ENCODE measurements around the gene PPFIBP2. TPM values are rescaled to one million over a fixed set of nuclear protein-coding genes. Genes with fewer than 3 reads are reported as not detected.

PPFIBP2 gene
- total RNA-seq, 5 donors from 2014 or later (not counting 1 experiment from before 2014, with no cell fraction given) = 12.5 to 46.6 (median 35.2) TPM

DNA sequence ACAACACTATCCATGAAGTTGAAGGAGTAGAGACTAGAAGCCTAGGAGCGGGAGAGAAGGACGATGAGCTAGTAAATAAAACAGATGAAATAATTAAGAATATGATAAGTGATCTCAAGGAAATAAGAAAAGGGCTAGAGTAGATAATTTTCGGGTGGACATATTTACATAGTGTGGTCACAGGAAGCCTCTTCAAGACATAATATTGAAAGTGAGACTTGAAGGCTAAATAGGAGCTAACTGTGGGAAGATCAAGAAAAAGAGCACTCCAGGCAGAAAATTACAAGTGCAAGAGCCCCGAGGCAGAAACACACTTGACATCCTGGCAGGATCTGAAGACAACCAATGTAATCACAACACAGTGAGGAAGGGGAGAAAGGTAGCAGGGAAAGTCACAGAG, 11.9 kb upstream of the PPFIBP2 start:
- Mint-ChIP-seq H3K4me1 (no peaks in the 10 kb centered on the region), H3K4me3 (no peak overlapping the region), H3K36me3 (no peaks in the 10 kb centered on the region), H3K27ac (no peak overlapping the region), H3K27me3 (no peaks in the 10 kb centered on the region), H3K9me3 (no peaks in the 10 kb centered on the region)
- no peak for DNase-seq
- Histone ChIP-seq H3K27ac (ENCODE audit: low read length) (no peak overlapping the region), H3K36me3 (ENCODE audit: control insufficient read depth in 2 of 2, extremely low read depth in 1 of 2, insufficient read depth in 1 of 2, low read length in 1 of 2) (no peaks in the 10 kb centered on the region), H3K4me1 (ENCODE audit: control insufficient read depth in 1 of 2, extremely low read depth in 1 of 2, insufficient read depth in 2 of 2, low read length in 2 of 2) (no peaks in the 10 kb centered on the region), H3K4me3 (ENCODE audit: control insufficient read depth in 1 of 2, extremely low read depth in 1 of 2, low read length in 1 of 2) (no peak overlapping the region), H3K27me3 (replicated peaks in 1 of 2; ENCODE audit: control insufficient read depth in 2 of 2, extremely low read depth in 1 of 2, insufficient read depth in 2 of 2, low read length in 1 of 2) (peaks cover 0 to 12% of the 10 kb centered on the region in 2 experiments), H3K9me3 (no peaks in the 10 kb centered on the region)
- ATAC-seq (replicated peaks in 1 of 4) = no peak
- POLR2A ChIA-PET = no interaction called here
- CTCF ChIA-PET = no interaction called here
- 83% methylated on average over 1 of the region's 4 CpGs for WGBS (ENCODE audit: insufficient coverage)

DNA sequence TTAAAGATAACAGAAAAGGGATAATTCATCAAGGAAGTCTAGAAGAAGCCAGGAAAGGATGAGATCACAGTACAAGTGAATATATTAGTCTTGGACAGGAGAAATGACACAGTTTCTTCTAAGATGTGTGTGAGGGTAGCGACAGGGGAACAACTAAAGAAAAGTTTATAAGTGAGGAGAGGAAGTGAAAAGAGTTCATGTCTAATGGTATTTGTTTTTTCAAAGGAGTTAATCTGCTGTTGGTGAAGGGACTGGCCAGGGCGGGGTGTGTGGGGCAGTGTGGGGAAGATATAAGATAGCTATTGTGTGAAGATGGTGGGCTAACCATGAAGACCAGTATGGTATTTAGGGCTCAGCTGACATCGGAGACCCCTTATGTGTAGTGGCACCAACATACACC, 7.6 kb upstream of the PPFIBP2 start:
- Histone ChIP-seq H3K4me1 (ENCODE audit: control insufficient read depth in 1 of 2, extremely low read depth in 1 of 2, insufficient read depth in 2 of 2, low read length in 2 of 2) (peaks cover 2 to 3% of the 10 kb centered on the region in 2 experiments), H3K36me3 (ENCODE audit: control insufficient read depth in 2 of 2, extremely low read depth in 1 of 2, insufficient read depth in 1 of 2, low read length in 1 of 2) (no peaks in the 10 kb centered on the region), H3K9me3 (no peaks in the 10 kb centered on the region), H3K4me3 (ENCODE audit: control insufficient read depth in 1 of 2, extremely low read depth in 1 of 2, low read length in 1 of 2) (no peak overlapping the region), H3K27ac (ENCODE audit: low read length) (no peak overlapping the region), H3K27me3 (replicated peaks in 1 of 2; ENCODE audit: control insufficient read depth in 2 of 2, extremely low read depth in 1 of 2, insufficient read depth in 2 of 2, low read length in 1 of 2) (peaks cover 0 to 2% of the 10 kb centered on the region in 2 experiments)
- ATAC-seq (replicated peaks in 1 of 4) (no peak), DNase-seq (no peak)
- POLR2A ChIA-PET = no interaction called here
- Mint-ChIP-seq H3K27me3 (no peaks in the 10 kb centered on the region), H3K36me3 (no peaks in the 10 kb centered on the region), H3K27ac (no peak overlapping the region), H3K4me3 (no peak overlapping the region), H3K9me3 (no peaks in the 10 kb centered on the region), H3K4me1 (peaks cover 2% of the 10 kb centered on the region in 3 donors)
- 83% methylated on average over 1 of the region's 3 CpGs for WGBS (ENCODE audit: insufficient coverage)
- CTCF ChIA-PET = no interaction called here

DNA sequence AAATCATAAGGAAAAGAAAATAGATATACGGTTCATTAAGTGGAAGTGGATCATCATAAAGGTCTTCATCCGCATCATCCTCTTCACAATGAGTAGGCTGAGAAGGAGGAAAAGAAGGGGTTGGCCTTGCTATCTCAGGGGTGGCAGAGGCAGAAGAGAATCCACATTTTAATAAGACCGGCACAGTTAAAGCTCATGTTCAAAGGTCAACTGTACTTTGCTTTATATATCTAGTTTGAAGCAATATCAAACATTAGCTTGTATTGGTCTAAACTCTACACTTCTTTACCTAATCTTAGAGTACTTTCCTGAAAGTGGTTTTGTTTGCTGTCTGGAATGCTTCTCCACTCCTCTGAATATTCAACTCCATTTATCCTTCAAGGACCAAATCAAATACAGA, 5.7 kb upstream of the PPFIBP2 start:
- POLR2A ChIA-PET = no interaction called here
- CTCF ChIA-PET = interaction anchor here in 1 of 2 donors (0.6 kb wide), 1 partner anchor 119 kb away, joined by 3 read pairs; no protein-coding TSS in a partner anchor
- no peaks in the 10 kb centered on the region for H3K36me3 Mint-ChIP-seq
- H3K4me3 Mint-ChIP-seq = no peak overlapping the region
- H3K27me3 ChIP-seq (replicated peaks in 1 of 2; ENCODE audit: control insufficient read depth in 2 of 2, extremely low read depth in 1 of 2, insufficient read depth in 2 of 2, low read length in 1 of 2) = no peaks in the 10 kb centered on the region
- peaks cover 9 to 21% of the 10 kb centered on the region in 2 experiments for H3K4me1 ChIP-seq (ENCODE audit: control insufficient read depth in 1 of 2, extremely low read depth in 1 of 2, insufficient read depth in 2 of 2, low read length in 2 of 2)
- H3K4me1 Mint-ChIP-seq = peaks cover 17 to 20% (median 20%) of the 10 kb centered on the region in 3 donors
- H3K27ac Mint-ChIP-seq = no peak overlapping the region
- DNase-seq (no peak), ATAC-seq (replicated peaks in 1 of 4) (no peak)
- no peaks in the 10 kb centered on the region for H3K27me3 Mint-ChIP-seq
- H3K27ac ChIP-seq (ENCODE audit: low read length) = no peak overlapping the region
- no peaks in the 10 kb centered on the region for H3K36me3 ChIP-seq (ENCODE audit: control insufficient read depth in 2 of 2, extremely low read depth in 1 of 2, insufficient read depth in 1 of 2, low read length in 1 of 2)
- H3K4me3 ChIP-seq (ENCODE audit: control insufficient read depth in 1 of 2, extremely low read depth in 1 of 2, low read length in 1 of 2) = no peak overlapping the region
- H3K9me3 Mint-ChIP-seq = no peaks in the 10 kb centered on the region
- H3K9me3 ChIP-seq = no peaks in the 10 kb centered on the region
- 92% methylated on average over 2 of the region's 3 CpGs for WGBS (ENCODE audit: insufficient coverage)

DNA sequence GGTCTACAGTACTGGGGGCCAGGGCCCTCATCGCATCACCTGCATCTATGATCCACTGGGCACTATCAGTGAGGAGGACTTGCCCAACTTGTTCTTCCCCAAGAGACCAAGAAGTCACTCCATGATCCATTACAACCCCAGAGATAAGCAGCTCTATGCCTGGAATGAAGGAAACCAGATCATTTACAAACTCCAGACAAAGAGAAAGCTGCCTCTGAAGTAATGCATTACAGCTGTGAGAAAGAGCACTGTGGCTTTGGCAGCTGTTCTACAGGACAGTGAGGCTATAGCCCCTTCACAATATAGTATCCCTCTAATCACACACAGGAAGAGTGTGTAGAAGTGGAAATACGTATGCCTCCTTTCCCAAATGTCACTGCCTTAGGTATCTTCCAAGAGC, 3.8 kb upstream of the PPFIBP2 start:
- ChIA-PET CTCF (interaction anchor here in 1 of 2 donors (1.1 kb wide), 1 partner anchor 147 kb away, joined by 3 read pairs; no protein-coding TSS in a partner anchor), POLR2A (no interaction called here)
- peaks cover 23 to 28% (median 28%) of the 10 kb centered on the region in 3 donors for H3K4me1 Mint-ChIP-seq
- no peak overlapping the region for H3K4me3 ChIP-seq (ENCODE audit: control insufficient read depth in 1 of 2, extremely low read depth in 1 of 2, low read length in 1 of 2)
- H3K4me3 Mint-ChIP-seq = no peak overlapping the region
- H3K9me3 ChIP-seq = no peaks in the 10 kb centered on the region
- ATAC-seq (replicated peaks in 1 of 4) = no peak
- no peaks in the 10 kb centered on the region for H3K36me3 Mint-ChIP-seq
- H3K27me3 Mint-ChIP-seq = no peaks in the 10 kb centered on the region
- peaks cover 9 to 28% of the 10 kb centered on the region in 2 experiments for H3K4me1 ChIP-seq (ENCODE audit: control insufficient read depth in 1 of 2, extremely low read depth in 1 of 2, insufficient read depth in 2 of 2, low read length in 2 of 2)
- no peak overlapping the region for H3K27ac Mint-ChIP-seq
- DNase-seq = no peak
- no peak overlapping the region for H3K27ac ChIP-seq (ENCODE audit: low read length)
- WGBS (ENCODE audit: insufficient coverage) = 83% methylated on average over 1 of the region's 2 CpGs
- H3K9me3 Mint-ChIP-seq = no peaks in the 10 kb centered on the region
- H3K27me3 ChIP-seq (replicated peaks in 1 of 2; ENCODE audit: control insufficient read depth in 2 of 2, extremely low read depth in 1 of 2, insufficient read depth in 2 of 2, low read length in 1 of 2) = peaks cover 0 to 8% of the 10 kb centered on the region in 2 experiments
- H3K36me3 ChIP-seq (ENCODE audit: control insufficient read depth in 2 of 2, extremely low read depth in 1 of 2, insufficient read depth in 1 of 2, low read length in 1 of 2) = no peaks in the 10 kb centered on the region

DNA sequence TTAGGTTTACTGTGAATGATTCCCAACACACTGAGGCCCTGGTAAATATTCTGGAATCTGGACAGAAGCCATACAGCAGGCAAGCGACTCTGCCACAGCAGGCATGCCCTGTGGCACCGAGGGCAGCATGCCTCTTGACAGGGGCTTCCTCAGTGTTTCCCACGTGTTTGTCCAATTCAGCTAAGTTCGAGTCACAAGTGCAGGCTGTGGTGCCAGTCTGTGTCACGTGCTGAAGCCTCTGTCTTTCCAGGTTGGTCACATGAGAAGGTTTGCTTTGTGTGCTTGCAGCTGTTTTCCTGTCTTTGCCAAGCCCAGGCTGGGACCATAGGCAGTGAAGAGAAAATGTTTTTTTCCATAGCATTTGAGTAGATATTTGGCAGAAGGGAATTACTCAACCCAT, 2.4 kb upstream of the PPFIBP2 start:
- POLR2A ChIA-PET = no interaction called here
- 23% methylated on average over 5 of the region's 5 CpGs for WGBS (ENCODE audit: insufficient coverage)
- H3K4me1 ChIP-seq (ENCODE audit: control insufficient read depth in 1 of 2, extremely low read depth in 1 of 2, insufficient read depth in 2 of 2, low read length in 2 of 2) = peaks cover 18 to 39% of the 10 kb centered on the region in 2 experiments
- Mint-ChIP-seq H3K27ac (no peak overlapping the region), H3K4me1 (peaks cover 37 to 42% (median 41%) of the 10 kb centered on the region in 3 donors), H3K27me3 (peaks cover 0 to 3% of the 10 kb centered on the region in 2 donors), H3K36me3 (no peaks in the 10 kb centered on the region), H3K4me3 (peak overlapping the region in 1 of 3 donors; percentile 91), H3K9me3 (no peaks in the 10 kb centered on the region)
- H3K36me3 ChIP-seq (ENCODE audit: control insufficient read depth in 2 of 2, extremely low read depth in 1 of 2, insufficient read depth in 1 of 2, low read length in 1 of 2) = no peaks in the 10 kb centered on the region
- DNase-seq (peak in 1 of 35 experiments; percentile 12), ATAC-seq (replicated peaks in 1 of 4) (no peak)
- no peaks in the 10 kb centered on the region for H3K9me3 ChIP-seq
- peaks cover 0 to 8% of the 10 kb centered on the region in 2 experiments for H3K27me3 ChIP-seq (replicated peaks in 1 of 2; ENCODE audit: control insufficient read depth in 2 of 2, extremely low read depth in 1 of 2, insufficient read depth in 2 of 2, low read length in 1 of 2)
- no peak overlapping the region for H3K4me3 ChIP-seq (ENCODE audit: control insufficient read depth in 1 of 2, extremely low read depth in 1 of 2, low read length in 1 of 2)
- CTCF ChIA-PET = no interaction called here
- H3K27ac ChIP-seq (ENCODE audit: low read length) = no peak overlapping the region

DNA sequence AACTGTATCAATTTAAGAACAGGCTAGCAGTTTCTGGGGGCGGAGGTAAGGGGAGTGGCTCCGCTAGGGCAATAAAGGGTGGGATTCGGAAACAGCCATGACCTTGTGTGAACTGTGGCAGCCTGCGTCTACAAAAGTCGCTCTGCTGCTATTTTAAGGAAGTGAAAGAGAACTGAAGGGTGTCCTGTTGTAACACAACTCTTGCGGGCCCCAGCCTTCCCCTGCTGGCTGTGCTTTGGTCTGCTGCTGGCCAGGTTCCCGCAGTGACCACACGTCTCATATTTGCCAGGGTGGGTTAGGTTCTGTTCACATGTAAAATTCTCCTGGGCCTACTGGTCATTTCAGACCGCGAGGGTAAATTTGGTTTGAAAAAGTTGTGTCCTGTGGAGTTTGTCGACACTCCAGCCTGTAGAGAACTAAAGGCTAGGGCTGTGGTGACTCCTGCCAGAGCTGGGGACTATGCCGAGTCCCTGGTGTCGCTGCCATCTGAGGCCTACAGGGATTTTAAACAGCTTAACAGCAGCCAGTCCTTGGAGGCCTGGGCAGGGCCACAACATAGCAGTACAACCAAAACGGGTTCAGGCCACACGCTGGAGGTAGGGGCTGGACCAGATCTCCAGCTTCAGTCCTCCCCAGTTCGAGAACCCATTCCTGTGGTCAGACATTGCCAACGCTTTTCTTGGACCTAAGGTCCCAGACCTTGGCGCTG, 1.1 kb upstream of the PPFIBP2 start:
- DNase-seq (peak in 24 of 35 experiments; percentile 6 to 59 (median 26)), ATAC-seq (replicated peaks in 1 of 4) (peak; percentile 10 to 22 (median 19))
- Mint-ChIP-seq H3K27ac (peak overlapping the region; percentile 91 to 92), H3K36me3 (no peaks in the 10 kb centered on the region), H3K4me3 (peak overlapping the region; percentile 91 to 95 (median 93)), H3K27me3 (peaks cover 0 to 3% of the 10 kb centered on the region in 2 donors), H3K9me3 (no peaks in the 10 kb centered on the region), H3K4me1 (peaks cover 49 to 53% (median 50%) of the 10 kb centered on the region in 3 donors)
- Histone ChIP-seq H3K9me3 (no peaks in the 10 kb centered on the region), H3K4me3 (ENCODE audit: control insufficient read depth in 1 of 2, extremely low read depth in 1 of 2, low read length in 1 of 2) (peak overlapping the region; percentile 59 to 75), H3K36me3 (ENCODE audit: control insufficient read depth in 2 of 2, extremely low read depth in 1 of 2, insufficient read depth in 1 of 2, low read length in 1 of 2) (no peaks in the 10 kb centered on the region), H3K4me1 (ENCODE audit: control insufficient read depth in 1 of 2, extremely low read depth in 1 of 2, insufficient read depth in 2 of 2, low read length in 2 of 2) (peaks cover 20 to 46% of the 10 kb centered on the region in 2 experiments), H3K27me3 (replicated peaks in 1 of 2; ENCODE audit: control insufficient read depth in 2 of 2, extremely low read depth in 1 of 2, insufficient read depth in 2 of 2, low read length in 1 of 2) (peaks cover 0 to 8% of the 10 kb centered on the region in 2 experiments), H3K27ac (ENCODE audit: low read length) (peak overlapping the region; percentile 74)
- WGBS (ENCODE audit: insufficient coverage) = 36% methylated on average over 17 of the region's 18 CpGs
- ChIA-PET POLR2A (interaction anchor here in 1 of 2 donors (0.6 kb wide), 1 partner anchor 182 kb away, joined by 4 read pairs; no protein-coding TSS in a partner anchor), CTCF (interaction anchor here (0.7 to 1.8 kb wide), 11 partner anchors 9 to 182 kb away, joined by 3 to 7 read pairs (median 3); no protein-coding TSS in a partner anchor)

All from T-cell (primary cell).